Measurements from ENCODE around the gene ZNF850. TPM values are rescaled to one million over a fixed set of nuclear protein-coding genes. Genes with fewer than 3 reads are reported as not detected.

Gene ZNF850
- total and polyA plus RNA-seq, 12 donors = 0.80 to 7.9 (median 3.8) TPM

DNA sequence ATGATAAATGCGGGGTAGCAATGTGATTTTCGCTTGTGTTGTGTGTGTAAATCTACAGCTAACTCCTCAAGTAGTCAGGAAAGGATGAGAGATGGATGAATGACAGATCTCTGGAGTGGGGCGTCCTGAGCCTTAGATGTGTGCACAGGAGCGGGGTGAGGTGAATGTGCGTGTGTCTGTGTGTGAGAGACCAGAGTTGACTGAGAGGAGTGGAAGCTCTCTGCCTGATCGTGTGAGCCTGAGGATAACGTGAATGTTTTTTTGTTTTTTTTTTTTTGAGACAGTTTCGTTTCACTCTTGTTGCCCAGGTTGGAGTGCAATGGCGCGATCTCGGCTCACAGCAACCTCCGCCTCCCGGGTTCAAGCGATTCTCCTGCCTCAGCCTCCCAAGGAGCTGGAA, 106.8 kb downstream of the ZNF850 start:
- intact Hi-C loops (cut with DNase I) = loop anchor here in 4 of 10 donors (2.0 to 10.0 kb wide), 4 partner anchors 21 to 1656 kb away; partner anchors contain the start of genes ZNF790 (in 2 of the 4), ZNF146 (in 1 of the 4), ZNF565 (in 1 of the 4) and ZNF567 (in 1 of the 4)

More for the DNA sequence above, 106.8 kb downstream of the ZNF850 start:
- ATAC-seq (no peak), DNase-seq (no peak)
- TF ChIP-seq, protein P1, sequence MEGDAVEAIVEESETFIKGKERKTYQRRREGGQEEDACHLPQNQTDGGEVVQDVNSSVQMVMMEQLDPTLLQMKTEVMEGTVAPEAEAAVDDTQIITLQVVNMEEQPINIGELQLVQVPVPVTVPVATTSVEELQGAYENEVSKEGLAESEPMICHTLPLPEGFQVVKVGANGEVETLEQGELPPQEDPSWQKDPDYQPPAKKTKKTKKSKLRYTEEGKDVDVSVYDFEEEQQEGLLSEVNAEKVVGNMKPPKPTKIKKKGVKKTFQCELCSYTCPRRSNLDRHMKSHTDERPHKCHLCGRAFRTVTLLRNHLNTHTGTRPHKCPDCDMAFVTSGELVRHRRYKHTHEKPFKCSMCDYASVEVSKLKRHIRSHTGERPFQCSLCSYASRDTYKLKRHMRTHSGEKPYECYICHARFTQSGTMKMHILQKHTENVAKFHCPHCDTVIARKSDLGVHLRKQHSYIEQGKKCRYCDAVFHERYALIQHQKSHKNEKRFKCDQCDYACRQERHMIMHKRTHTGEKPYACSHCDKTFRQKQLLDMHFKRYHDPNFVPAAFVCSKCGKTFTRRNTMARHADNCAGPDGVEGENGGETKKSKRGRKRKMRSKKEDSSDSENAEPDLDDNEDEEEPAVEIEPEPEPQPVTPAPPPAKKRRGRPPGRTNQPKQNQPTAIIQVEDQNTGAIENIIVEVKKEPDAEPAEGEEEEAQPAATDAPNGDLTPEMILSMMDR (IDR thresholded peaks at IDR 0.05) = no peak
- WGBS, 2 donors = 48 to 61% methylated on average over 14 of the region's 14 CpGs
- peak overlapping the region in 1 of 10 donors; percentile 88 for H3K27ac ChIP-seq
- H3K36me3 ChIP-seq = peaks cover 0 to 49% (median 38%) of the 10 kb centered on the region in 9 donors
- no peaks in the 10 kb centered on the region for H3K27me3 ChIP-seq
- peak overlapping the region in 9 of 10 donors; percentile 65 to 89 (median 82) for H3K4me3 ChIP-seq
- peaks cover 0 to 23% (median 16%) of the 10 kb centered on the region in 9 donors for H3K4me1 ChIP-seq
- peaks cover 0 to 80% (median 12%) of the 10 kb centered on the region in 11 donors for H3K9me3 ChIP-seq

Other genes with a start within 250 kb of the ZNF850 start
- gene ZNF260, start 244.5 kb downstream of the ZNF850 start, total RNA-seq = 10 to 100 TPM in 2 of 10 donors, 1 to 10 TPM in 8; 7.2 to 12.8 (median 8.7) TPM
- 1 to 10 TPM; 2.7 to 4.6 TPM for gene ZNF260, start 244.5 kb downstream of the ZNF850 start, polyA plus RNA-seq
- 10 to 100 TPM; 10.7 to 18.4 (median 15.4) TPM for gene ZNF529, start 199.5 kb downstream of the ZNF850 start, total RNA-seq
- gene ZNF529, start 199.5 kb downstream of the ZNF850 start, polyA plus RNA-seq = 10 to 100 TPM in 1 of 2 donors, 1 to 10 TPM in 1; 3.4 to 14.0 TPM
- 10 to 100 TPM; 13.2 to 22.2 (median 17.8) TPM for gene ZNF382, start 167.5 kb downstream of the ZNF850 start, total RNA-seq
- gene ZNF382, start 167.5 kb downstream of the ZNF850 start, polyA plus RNA-seq = 1 to 10 TPM; 2.6 to 5.6 TPM
- gene ZNF461, start 106.0 kb downstream of the ZNF850 start, total RNA-seq = 1 to 10 TPM; 4.4 to 8.5 (median 7.0) TPM
- gene ZNF461, start 106.0 kb downstream of the ZNF850 start, polyA plus RNA-seq = 1 to 10 TPM; 2.3 to 5.3 TPM
- gene ZNF567, start 85.2 kb downstream of the ZNF850 start, total RNA-seq = 1 to 10 TPM; 1.9 to 4.7 (median 3.7) TPM
- 1 to 10 TPM; 2.1 to 2.3 TPM for gene ZNF567, start 85.2 kb downstream of the ZNF850 start, polyA plus RNA-seq
- gene ZNF790, start 65.6 kb upstream of the ZNF850 start, total RNA-seq = 10 to 100 TPM in 3 of 10 donors, 1 to 10 TPM in 7; 4.5 to 11.8 (median 8.7) TPM
- 1 to 10 TPM; 2.3 to 3.2 TPM for gene ZNF790, start 65.6 kb upstream of the ZNF850 start, polyA plus RNA-seq
- 1 to 10 TPM; 2.2 to 4.5 (median 3.0) TPM for gene ZNF345, start 78.1 kb upstream of the ZNF850 start, total RNA-seq
- gene ZNF345, start 78.1 kb upstream of the ZNF850 start, polyA plus RNA-seq = 1 to 10 TPM; 1.4 to 3.7 TPM
- gene ZNF829, start 143.5 kb upstream of the ZNF850 start, total RNA-seq = 1 to 10 TPM; 1.4 to 4.1 (median 2.8) TPM
- gene ZNF829, start 143.5 kb upstream of the ZNF850 start, polyA plus RNA-seq = 1 to 10 TPM in 1 of 2 donors, under 1 TPM in 1; 0.78 to 1.0 TPM
- 10 to 100 TPM in 3 of 10 donors, 1 to 10 TPM in 7; 6.9 to 11.5 (median 9.1) TPM for gene ZNF568, start 143.5 kb upstream of the ZNF850 start, total RNA-seq
- gene ZNF568, start 143.5 kb upstream of the ZNF850 start, polyA plus RNA-seq = 1 to 10 TPM; 2.7 to 4.3 TPM